ENCODE data around the gene PANK4.

The PANK4 gene

GRCh38 chr1:2528016-2528415, 1.6 kb upstream of the PANK4 start:
- DNase-seq: no peak

- DNase-seq: no peak
These were observed 1.1 kb upstream of the PANK4 start for GRCh38 chr1:2527556-2527860.

GRCh38 chr1:2526824-2527555, 594 bp upstream of the PANK4 start:
- DNase-seq: no peak

GRCh38 chr1:2525572-2525919, 850 bp downstream of the PANK4 start:
- no peak for DNase-seq

- DNase-seq: no peak
These were observed 2.3 kb downstream of the PANK4 start for GRCh38 chr1:2523891-2524609.

- no peak for DNase-seq
These were observed 3.1 kb downstream of the PANK4 start for GRCh38 chr1:2523191-2523890.

- DNase-seq: no peak
These were observed 4.2 kb downstream of the PANK4 start for GRCh38 chr1:2522230-2522629.

GRCh38 chr1:2520806-2521205, 5.6 kb downstream of the PANK4 start:
- no peak for DNase-seq

GRCh38 chr1:2520206-2520605, 6.2 kb downstream of the PANK4 start:
- DNase-seq: no peak

- DNase-seq: no peak
These were observed 6.7 kb downstream of the PANK4 start for GRCh38 chr1:2519729-2520128.

GRCh38 chr1:2519029-2519685, 7.2 kb downstream of the PANK4 start:
- no peak for DNase-seq

- DNase-seq: no peak
These were observed 7.9 kb downstream of the PANK4 start for GRCh38 chr1:2518528-2518927.

- DNase-seq: no peak
These were observed 8.4 kb downstream of the PANK4 start for GRCh38 chr1:2517966-2518365.

GRCh38 chr1:2516946-2517345, 9.4 kb downstream of the PANK4 start:
- DNase-seq: no peak

GRCh38 chr1:2516124-2516523, 10.3 kb downstream of the PANK4 start:
- no peak for DNase-seq

GRCh38 chr1:2515763-2516080, 10.7 kb downstream of the PANK4 start:
- DNase-seq: no peak

GRCh38 chr1:2514863-2515762, 11.3 kb downstream of the PANK4 start:
- DNase-seq: no peak

- no peak for DNase-seq
These were observed 12.3 kb downstream of the PANK4 start for GRCh38 chr1:2513939-2514652.

- no peak for DNase-seq
These were observed 13.5 kb downstream of the PANK4 start for GRCh38 chr1:2512862-2513421.

- DNase-seq: no peak
These were observed 15.8 kb downstream of the PANK4 start for GRCh38 chr1:2510366-2511155.

GRCh38 chr1:2509589-2509988, 16.8 kb downstream of the PANK4 start:
- DNase-seq: no peak
